ENCODE results near the gene RALGDS.

The RALGDS gene

GRCh38 chr9:133151601-133152525 is 30.8 kb upstream of the RALGDS start:
- DNase-seq (ENCODE audit: extremely low read depth, low read depth) = no peak
- TF ChIP-seq CTCF (IDR thresholded peaks at IDR 0.05; ENCODE audit: low read depth, low read length, missing control alignments) = no peak
- no peak overlapping the region for H3K4me3 ChIP-seq (replicated peaks; ENCODE audit: low read depth, low read length)

- H3K4me3 ChIP-seq (replicated peaks; ENCODE audit: low read depth, low read length) = no peak overlapping the region
- no peak for TF ChIP-seq CTCF (IDR thresholded peaks at IDR 0.05; ENCODE audit: low read depth, low read length, missing control alignments)
- DNase-seq (ENCODE audit: extremely low read depth, low read depth) = no peak
These were observed 30.0 kb upstream of the RALGDS start for GRCh38 chr9:133151041-133151440.

GRCh38 chr9:133149130-133150015 is 28.3 kb upstream of the RALGDS start:
- peak; percentile 74 for DNase-seq (ENCODE audit: extremely low read depth, low read depth)
- TF ChIP-seq CTCF (IDR thresholded peaks at IDR 0.05; ENCODE audit: low read depth, low read length, missing control alignments) = peak; percentile 15
- H3K4me3 ChIP-seq (replicated peaks; ENCODE audit: low read depth, low read length) = peak overlapping the region; percentile 90

GRCh38 chr9:133148199-133149129 is 27.4 kb upstream of the RALGDS start:
- no peak for DNase-seq (ENCODE audit: extremely low read depth, low read depth)
- H3K4me3 ChIP-seq (replicated peaks; ENCODE audit: low read depth, low read length) = peak overlapping the region; percentile 90
- TF ChIP-seq CTCF (IDR thresholded peaks at IDR 0.05; ENCODE audit: low read depth, low read length, missing control alignments) = no peak

- DNase-seq (ENCODE audit: extremely low read depth, low read depth) = peak; percentile 37
- peak; percentile 99 for TF ChIP-seq CTCF (IDR thresholded peaks at IDR 0.05; ENCODE audit: low read depth, low read length, missing control alignments)
- peak overlapping the region; percentile 90 for H3K4me3 ChIP-seq (replicated peaks; ENCODE audit: low read depth, low read length)
These were observed 26.6 kb upstream of the RALGDS start for GRCh38 chr9:133147412-133148198.
